NCI-H2227 (cell line): Measurements from ENCODE around the gene NLE1.
"Not testable (repeated sequence)": the region's sequence is repeated elsewhere in the genome, so short reads cannot be mapped to it uniquely, and the experiment has no call there.

ENCODE experiments used
- DNase-seq: peaks from one replicate; lab custom pipeline; 2025; ENCODE audit not compliant: unreplicated experiment; lab: John Stamatoyannopoulos, UW

The NLE1 gene

DNA sequence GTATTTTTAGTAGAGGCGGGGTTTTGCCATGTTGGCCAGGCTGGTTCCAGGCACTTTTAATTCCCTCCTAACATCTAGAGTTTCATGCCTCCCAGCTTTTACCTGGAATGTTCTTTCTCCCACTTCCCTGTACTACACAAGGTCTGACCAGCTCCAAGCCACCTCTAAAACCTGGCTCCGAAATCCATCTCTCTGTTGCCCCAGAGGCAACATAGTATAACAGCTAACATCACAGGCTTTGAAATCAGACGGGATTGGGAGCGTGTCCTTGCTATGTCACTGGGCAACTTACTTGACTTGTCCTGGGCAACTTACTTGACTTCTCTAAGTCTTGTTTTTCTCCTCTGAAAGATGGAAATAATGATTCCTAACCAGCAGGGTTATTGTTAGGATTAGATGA lies 20.7 kb upstream of the NLE1 start:
- no peak for DNase-seq

- DNase-seq: no peak
Measured at GRCh38 chr17:35161281-35161761, 19.2 kb upstream of the NLE1 start.

- no peak for DNase-seq
Measured at GRCh38 chr17:35160354-35161201, 18.5 kb upstream of the NLE1 start.

- no peak for DNase-seq
Measured at GRCh38 chr17:35159940-35160339, 17.8 kb upstream of the NLE1 start.

- DNase-seq: no peak
Measured at GRCh38 chr17:35155246-35155645, 13.1 kb upstream of the NLE1 start.

GRCh38 chr17:35154196-35155165 lies 12.4 kb upstream of the NLE1 start:
- no peak for DNase-seq

DNA sequence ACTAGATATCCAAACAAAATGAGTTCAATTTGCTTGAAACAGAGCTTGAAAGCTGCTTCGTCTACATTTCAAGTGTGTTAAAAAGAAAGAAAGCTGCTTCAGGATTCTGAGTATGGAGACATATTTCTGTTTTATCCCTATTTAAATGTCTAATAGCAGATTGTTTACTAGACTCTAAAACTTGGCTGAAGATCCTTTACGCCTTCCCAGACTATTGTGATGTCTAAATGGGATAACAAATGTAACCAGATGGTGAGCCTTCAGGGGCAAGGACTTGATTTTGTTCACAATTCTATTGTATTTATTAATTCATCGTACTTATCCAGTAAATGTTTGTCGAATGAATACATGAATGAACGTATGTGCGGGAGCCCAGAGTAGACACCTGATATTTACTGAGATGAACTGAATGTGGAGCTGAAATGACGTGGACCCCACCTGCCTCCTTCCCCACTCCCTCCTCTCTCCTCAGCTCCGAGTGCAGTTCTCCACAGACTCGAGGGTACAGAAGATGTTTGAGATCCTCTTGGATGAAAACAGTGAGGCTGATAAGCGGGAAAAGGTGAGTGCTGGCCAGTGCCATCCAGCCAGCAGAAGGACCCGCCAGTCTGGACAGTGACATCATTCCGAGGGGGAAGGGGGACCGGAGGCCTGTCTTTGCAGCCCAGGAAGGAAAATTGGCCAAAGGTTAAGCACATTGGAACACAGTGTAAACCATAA lies 10.5 kb upstream of the NLE1 start:
- no peak for DNase-seq

DNA sequence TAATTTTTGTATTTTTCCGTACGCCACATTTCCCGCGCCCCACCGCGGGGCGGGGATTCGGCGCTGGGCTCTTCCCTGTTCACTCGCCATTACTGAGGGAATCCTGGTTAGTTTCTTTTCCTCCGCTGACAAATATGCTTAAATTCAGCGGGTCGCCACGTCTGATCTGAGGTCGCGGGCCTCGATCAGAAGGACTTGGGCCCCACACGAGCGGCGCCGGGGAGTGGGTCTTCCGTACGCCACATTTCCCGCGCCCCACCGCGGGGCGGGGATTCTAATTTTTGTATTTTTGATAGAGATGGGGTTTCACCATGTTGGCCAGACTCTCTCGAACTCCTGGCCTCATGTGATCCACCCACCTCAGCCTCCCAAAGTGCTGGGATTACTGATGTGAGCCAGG lies 9.0 kb upstream of the NLE1 start:
- not testable (repeated sequence) for DNase-seq

GRCh38 chr17:35149941-35150340 lies 7.8 kb upstream of the NLE1 start:
- DNase-seq: no peak

DNA sequence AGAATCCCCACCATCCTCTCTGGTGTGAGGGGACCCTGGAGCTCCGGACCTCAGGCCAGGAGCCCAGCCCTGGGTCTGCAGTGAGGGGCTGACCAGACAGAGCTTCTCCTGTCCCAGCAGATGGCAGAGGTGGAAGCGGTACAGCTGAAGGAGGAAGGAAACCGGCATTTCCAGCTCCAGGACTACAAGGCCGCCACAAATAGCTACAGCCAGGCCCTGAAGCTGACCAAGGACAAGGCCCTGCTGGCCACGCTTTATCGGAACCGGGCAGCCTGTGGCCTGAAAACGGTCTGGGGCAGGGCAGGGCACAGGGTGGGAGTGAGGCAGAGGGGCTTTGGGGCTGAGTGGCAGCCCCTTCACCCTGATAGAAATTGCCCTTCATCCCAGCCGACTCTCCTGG lies 6.0 kb upstream of the NLE1 start:
- DNase-seq: no peak

DNA sequence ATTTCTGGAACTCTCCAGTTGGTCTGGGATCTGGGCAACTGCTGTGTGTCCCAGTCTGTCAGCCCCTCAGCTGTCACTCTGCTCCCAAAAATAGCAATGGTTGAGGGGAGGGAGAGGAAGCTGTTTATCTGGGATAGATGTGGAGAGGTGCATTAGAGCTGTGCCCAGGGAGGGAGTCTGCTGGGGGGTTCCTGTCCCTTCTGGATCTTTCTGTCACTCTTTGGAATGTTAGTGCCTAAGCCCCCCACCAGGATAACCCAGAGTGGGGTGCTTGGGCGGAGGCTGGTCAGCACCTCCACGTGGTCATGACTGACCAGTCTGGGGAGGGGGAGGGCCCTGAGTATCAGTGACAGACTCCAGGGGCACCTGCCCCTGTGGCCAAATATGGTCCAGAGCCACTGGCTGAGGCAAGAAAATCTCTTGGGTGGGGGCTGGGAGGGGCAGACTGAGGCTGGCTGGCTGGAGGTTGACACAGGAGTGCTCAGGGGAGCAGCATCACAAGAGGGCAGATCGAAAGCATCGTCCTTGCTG lies 5.3 kb upstream of the NLE1 start, which contains the start of gene UNC45B:
TSS of gene UNC45B (plus strand) at position 443 of the 531 bp plus-strand sequence. CDS start 447 bp downstream, outside the sequence.
- no peak for DNase-seq

DNA sequence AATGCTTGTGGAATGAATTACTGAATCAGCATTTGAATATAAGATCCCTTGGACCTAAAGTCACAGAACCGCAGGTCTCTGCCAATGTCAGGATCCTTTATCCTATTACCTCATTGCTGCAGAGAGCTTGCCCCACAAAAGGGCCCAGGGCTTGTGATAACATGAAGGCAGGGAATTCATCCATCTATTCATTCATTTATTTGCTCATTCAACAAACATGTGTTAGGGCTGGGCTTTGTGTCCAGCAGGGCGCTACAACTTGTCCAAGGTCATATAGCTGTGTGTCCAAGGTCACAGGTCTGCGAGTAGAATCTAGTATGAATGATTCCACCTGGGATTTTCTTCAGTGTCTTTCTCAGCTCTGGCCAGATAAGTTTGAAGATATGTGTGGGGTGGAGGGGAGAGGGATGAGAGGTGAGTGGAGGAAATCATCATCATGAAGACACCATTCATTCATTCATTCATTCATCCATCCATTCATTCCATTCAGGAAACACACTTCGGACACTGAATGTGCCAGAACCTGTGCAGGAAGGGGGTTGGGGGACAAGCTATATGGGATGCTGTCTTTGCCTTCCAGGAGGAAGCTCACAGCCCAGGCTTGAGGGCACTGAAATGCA lies 4.2 kb upstream of the NLE1 start:
- DNase-seq: no peak

DNA sequence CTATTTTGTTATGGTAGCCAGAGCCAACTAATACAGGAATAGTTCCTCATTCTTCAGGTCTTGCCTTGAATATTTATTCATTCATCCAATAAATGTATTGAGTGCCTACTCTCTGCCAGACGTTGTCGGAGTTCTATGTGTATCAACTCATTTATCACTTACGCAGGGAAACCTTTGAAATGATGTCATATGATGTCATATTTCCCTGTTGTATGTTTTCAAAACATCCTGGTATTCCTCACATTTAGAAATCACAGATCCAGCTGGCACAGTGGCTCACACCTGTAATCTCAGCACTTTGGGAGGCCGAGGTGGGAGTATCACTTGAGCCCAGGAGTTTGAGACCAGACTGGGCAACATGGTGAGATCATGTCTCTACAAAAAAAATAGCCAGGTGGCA lies 2.7 kb upstream of the NLE1 start:
- DNase-seq: no peak

GRCh38 chr17:35142467-35142796 lies 329 bp upstream of the NLE1 start:
- DNase-seq: no peak

GRCh38 chr17:35138218-35138617 lies 3.9 kb downstream of the NLE1 start:
- DNase-seq: no peak

DNA sequence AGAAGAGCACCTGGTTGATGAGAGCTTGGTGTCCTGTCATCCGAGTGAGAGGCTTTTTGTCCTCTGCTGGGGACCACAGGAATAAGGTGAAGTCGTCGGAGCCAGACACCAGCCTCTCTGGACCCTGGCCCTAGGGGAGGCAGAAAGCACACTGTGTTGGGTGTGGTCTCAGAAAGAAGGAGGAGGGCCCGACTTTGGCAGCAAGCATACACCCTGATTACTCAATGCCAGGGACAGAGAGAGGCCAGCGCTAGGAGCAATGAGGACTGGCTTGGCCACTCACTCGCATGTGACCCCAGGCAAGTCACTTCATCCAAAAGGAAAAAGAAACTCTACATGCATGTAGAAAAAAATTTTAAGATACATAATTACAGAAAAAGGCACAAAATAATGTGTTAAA lies 6.8 kb downstream of the NLE1 start:
- DNase-seq: no peak

GRCh38 chr17:35132816-35133550 lies 9.1 kb downstream of the NLE1 start:
- no peak for DNase-seq

DNA sequence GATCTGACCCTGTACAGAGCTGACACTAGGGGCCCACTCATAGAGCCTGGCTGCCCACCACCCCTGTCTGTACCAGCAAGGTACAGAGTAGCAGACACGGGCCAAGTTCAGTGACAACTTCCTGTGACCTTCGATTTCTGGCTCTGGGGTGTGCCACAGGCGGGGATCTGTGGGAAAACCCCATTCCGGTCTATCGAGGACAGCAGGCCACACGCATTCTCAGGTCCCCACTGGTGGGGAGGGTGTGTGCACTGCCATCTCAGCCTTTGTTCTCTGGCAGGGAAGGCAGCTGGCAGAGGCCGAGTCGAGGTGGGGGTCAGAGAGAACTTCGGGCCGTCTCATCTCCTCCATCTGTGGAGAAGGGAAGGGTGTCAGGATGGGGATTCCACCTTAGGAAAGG lies 10.0 kb downstream of the NLE1 start:
- no peak for DNase-seq

DNA sequence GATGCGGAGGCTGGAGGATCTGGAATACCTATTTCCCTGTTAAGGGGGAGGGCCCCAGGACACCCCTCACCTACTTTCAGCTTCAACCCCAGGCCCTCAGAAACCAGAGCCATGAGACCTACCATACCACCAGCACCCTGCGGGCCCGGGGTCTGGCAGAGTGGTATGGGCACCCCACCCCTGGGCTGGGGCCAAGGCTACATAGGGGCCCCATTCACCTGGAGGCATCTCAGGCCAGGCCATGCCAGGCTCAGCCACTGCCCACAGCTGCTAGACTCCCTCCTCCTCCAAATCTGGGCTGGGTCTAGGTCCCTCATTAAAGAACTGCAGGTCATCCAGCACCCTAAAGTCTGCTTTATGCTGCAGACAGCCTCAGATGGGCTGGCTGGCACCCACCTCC lies 11.7 kb downstream of the NLE1 start:
- no peak for DNase-seq

- DNase-seq: no peak
Measured at GRCh38 chr17:35129973-35130351, 12.1 kb downstream of the NLE1 start.
